Smooth muscle cell of trachea (primary cell): ENCODE measurements around the gene DOK4. TPM values are rescaled to one million over a fixed set of nuclear protein-coding genes. Genes with fewer than 3 reads are reported as not detected.

Source experiments
- total RNA-seq: library from RNA; depleted of rRNA; stranded (reverse); fragments of >200 nt; gene quantifications from 2 replicates; pipeline ENCODE4 v1.2.1, GENCODE V29; 2014

DOK4 gene
- 22.3 and 35.9 TPM in 2 replicates for total RNA-seq

GRCh38 chr16:57485916-57486857 lies at the start of gene DOK4:
TSS of gene DOK4 (minus strand) at chr16:57486493. CDS start at chr16:57479507, 6,986 bp downstream.

GRCh38 chr16:57462209-57462977 lies 23.9 kb downstream of the DOK4 start, which contains the start of gene POLR2C:
TSS of gene POLR2C (plus strand) at chr16:57462679. CDS start at chr16:57462725, 46 bp downstream.

GRCh38 chr16:57447186-57447962 lies 38.9 kb downstream of the DOK4 start, which contains the start of the genes CIAPIN1 and COQ9:
TSS of gene CIAPIN1 (minus strand) at chr16:57447385. CDS start at chr16:57440928, 6,457 bp downstream.
TSS of gene COQ9 (plus strand) at chr16:57447479. CDS start at chr16:57447506, 27 bp downstream.

Other genes starting within 250 kb of the DOK4 start
- 70.1 and 76.9 TPM in 2 replicates for gene ARL2BP, start 241.2 kb downstream of the DOK4 start, total RNA-seq
- gene PLLP, start 201.8 kb downstream of the DOK4 start, total RNA-seq = not detected in 2 replicates
- gene CCL22, start 127.7 kb downstream of the DOK4 start, total RNA-seq = not detected in 2 replicates
- gene CX3CL1, start 114.0 kb downstream of the DOK4 start, total RNA-seq = 0.33 and 0.58 TPM in 2 replicates
- not detected in 2 replicates for gene CCL17, start 81.7 kb downstream of the DOK4 start, total RNA-seq
- gene CIAPIN1, start 39.1 kb downstream of the DOK4 start, total RNA-seq = 40.1 and 41.5 TPM in 2 replicates
- gene COQ9, start 39.0 kb downstream of the DOK4 start, total RNA-seq = 43.5 and 48.9 TPM in 2 replicates
- 126 and 146 TPM in 2 replicates for gene POLR2C, start 23.8 kb downstream of the DOK4 start, total RNA-seq
- gene CCDC102A, start 50.1 kb upstream of the DOK4 start, total RNA-seq = 15.1 and 31.8 TPM in 2 replicates
- not detected in 2 replicates for gene ADGRG5, start 56.1 kb upstream of the DOK4 start, total RNA-seq
- gene ADGRG1, start 142.1 kb upstream of the DOK4 start, total RNA-seq = 2.8 and 6.0 TPM in 2 replicates
- not detected in 2 replicates for gene ADGRG3, start 181.8 kb upstream of the DOK4 start, total RNA-seq
- not detected in 2 replicates for gene DRC7, start 208.3 kb upstream of the DOK4 start, total RNA-seq
- gene KATNB1, start 249.3 kb upstream of the DOK4 start, total RNA-seq = 22.4 and 28.0 TPM in 2 replicates